Iris pigment epithelial cell (primary cell): ENCODE data around the gene MYL7.
"Not testable (repeated sequence)": the region's sequence is repeated elsewhere in the genome, so short reads cannot be mapped to it uniquely, and the experiment has no call there.

ENCODE experiments used
- DNase-seq: peaks from one replicate; pipeline ENCODE4 v3.0.0-alpha.2; 2011; ENCODE audit warnings: low read depth

Gene MYL7

GRCh38 chr7:44141221-44141850 is at the start of gene MYL7:
TSS of gene MYL7 (minus strand) at chr7:44141332. CDS start at chr7:44141305, 27 bp downstream.
- no peak for DNase-seq

GRCh38 chr7:44189993-44190872 is 49.1 kb upstream of the MYL7 start:
- no peak for DNase-seq

GRCh38 chr7:44189286-44189992 is 48.3 kb upstream of the MYL7 start, which contains the start of gene GCK:
TSS of gene GCK (minus strand) at chr7:44189439. CDS start at chr7:44188953, 486 bp downstream.
- DNase-seq, result no peak

GRCh38 chr7:44188480-44189225 is 47.5 kb upstream of the MYL7 start:
- no peak for DNase-seq

- no peak for DNase-seq
Measured at GRCh38 chr7:44187636-44188416, 46.7 kb upstream of the MYL7 start.

- DNase-seq, result no peak
Measured at GRCh38 chr7:44186736-44187135, 45.6 kb upstream of the MYL7 start.

- DNase-seq, result no peak
Measured at GRCh38 chr7:44185729-44186128, 44.6 kb upstream of the MYL7 start.

GRCh38 chr7:44184873-44185446 is 43.8 kb upstream of the MYL7 start:
- no peak for DNase-seq

GRCh38 chr7:44184206-44184872 is 43.2 kb upstream of the MYL7 start:
- peak; percentile 88 for DNase-seq

- DNase-seq, result no peak
Measured at GRCh38 chr7:44183386-44183785, 42.3 kb upstream of the MYL7 start.

GRCh38 chr7:44182827-44183226 is 41.7 kb upstream of the MYL7 start:
- DNase-seq, result no peak

GRCh38 chr7:44180631-44181030 is 39.5 kb upstream of the MYL7 start:
- no peak for DNase-seq

- peak; percentile 27 for DNase-seq
Measured at GRCh38 chr7:44177570-44178131, 36.5 kb upstream of the MYL7 start.

- no peak for DNase-seq
Measured at GRCh38 chr7:44176486-44176885, 35.4 kb upstream of the MYL7 start.

- no peak for DNase-seq
Measured at GRCh38 chr7:44175730-44176129, 34.6 kb upstream of the MYL7 start.

GRCh38 chr7:44174694-44174948 is 33.5 kb upstream of the MYL7 start:
- not testable (repeated sequence) for DNase-seq

GRCh38 chr7:44173911-44174693 is 33.0 kb upstream of the MYL7 start:
- no peak for DNase-seq

GRCh38 chr7:44172803-44173424 is 31.8 kb upstream of the MYL7 start:
- DNase-seq, result no peak

- no peak for DNase-seq
Measured at GRCh38 chr7:44172352-44172751, 31.2 kb upstream of the MYL7 start.
